Measurements from ENCODE around the gene PCDHA8.

GRCh38 chr5:140833993-140834392 lies 7.0 kb upstream of the PCDHA8 start, which contains the start of gene PCDHA7:
- TF ChIP-seq CTCF (IDR thresholded peaks at IDR 0.05) (no peak), POLR2AphosphoS5 (IDR thresholded peaks at IDR 0.05) (no peak), POLR2A (IDR thresholded peaks at IDR 0.05) (no peak)
